GM12874 (cell line): Measurements from ENCODE around the gene SLC8A1.

Experiments
- CTCF ChIP-seq: IDR thresholded peaks from 2 replicates; pipeline ENCODE4 v1.5.1; 2011; ENCODE audit warnings: low read depth, mild to moderate bottlenecking, control low read depth, low read length, moderate library complexity; ENCODE audit not compliant: insufficient read depth

Gene SLC8A1

GRCh38 chr2:40169856-40170255 lies 282.0 kb downstream of the SLC8A1 start:
- no peak for TF ChIP-seq CTCF

- TF ChIP-seq CTCF = no peak
These were observed 282.5 kb downstream of the SLC8A1 start for GRCh38 chr2:40169430-40169829.

- TF ChIP-seq CTCF = no peak
These were observed 283.3 kb downstream of the SLC8A1 start for GRCh38 chr2:40168546-40168945.

- TF ChIP-seq CTCF = no peak
These were observed 283.9 kb downstream of the SLC8A1 start for GRCh38 chr2:40168032-40168431.

GRCh38 chr2:40166006-40166405 lies 285.9 kb downstream of the SLC8A1 start:
- no peak for TF ChIP-seq CTCF

GRCh38 chr2:40165509-40165844 lies 286.4 kb downstream of the SLC8A1 start:
- no peak for TF ChIP-seq CTCF

- TF ChIP-seq CTCF = no peak
These were observed 287.0 kb downstream of the SLC8A1 start for GRCh38 chr2:40164736-40165508.
